Measurements from ENCODE around the gene APPBP2. TPM values are rescaled to one million over a fixed set of nuclear protein-coding genes. Genes with fewer than 3 reads are reported as not detected.

The APPBP2 gene
- total RNA-seq, 1 experiment from 2014 or later = 25.3 TPM

DNA sequence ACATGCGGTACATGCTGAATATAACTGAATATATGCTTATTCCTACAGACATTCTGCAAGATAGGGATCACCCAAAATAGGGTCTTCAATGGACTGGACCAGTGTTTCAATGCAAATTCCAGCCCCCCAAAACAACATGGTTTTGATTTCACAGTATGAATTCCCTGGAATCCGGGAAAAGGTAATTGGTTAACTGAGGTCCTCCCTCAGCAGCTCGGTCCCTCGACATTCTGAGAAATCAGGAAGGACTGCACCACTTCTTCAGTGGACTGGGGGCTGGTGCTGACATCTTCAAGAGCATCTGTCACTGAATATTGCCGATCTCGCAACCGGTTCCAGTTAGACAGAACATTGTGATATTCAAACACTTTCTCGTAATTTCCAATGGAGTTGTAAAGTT, 78.7 kb downstream of the APPBP2 start:
- Histone ChIP-seq H3K4me3 (ENCODE audit: low read depth, low read length) (no peak overlapping the region), H3K4me1 (no peaks in the 10 kb centered on the region), H3K36me3 (ENCODE audit: control insufficient read depth, insufficient read depth, low read length) (no peaks in the 10 kb centered on the region), H3K27me3 (replicated peaks; ENCODE audit: control insufficient read depth, insufficient read depth, low read length) (no peaks in the 10 kb centered on the region), H3K9me3 (no peaks in the 10 kb centered on the region)
- TF ChIP-seq, protein P1, sequence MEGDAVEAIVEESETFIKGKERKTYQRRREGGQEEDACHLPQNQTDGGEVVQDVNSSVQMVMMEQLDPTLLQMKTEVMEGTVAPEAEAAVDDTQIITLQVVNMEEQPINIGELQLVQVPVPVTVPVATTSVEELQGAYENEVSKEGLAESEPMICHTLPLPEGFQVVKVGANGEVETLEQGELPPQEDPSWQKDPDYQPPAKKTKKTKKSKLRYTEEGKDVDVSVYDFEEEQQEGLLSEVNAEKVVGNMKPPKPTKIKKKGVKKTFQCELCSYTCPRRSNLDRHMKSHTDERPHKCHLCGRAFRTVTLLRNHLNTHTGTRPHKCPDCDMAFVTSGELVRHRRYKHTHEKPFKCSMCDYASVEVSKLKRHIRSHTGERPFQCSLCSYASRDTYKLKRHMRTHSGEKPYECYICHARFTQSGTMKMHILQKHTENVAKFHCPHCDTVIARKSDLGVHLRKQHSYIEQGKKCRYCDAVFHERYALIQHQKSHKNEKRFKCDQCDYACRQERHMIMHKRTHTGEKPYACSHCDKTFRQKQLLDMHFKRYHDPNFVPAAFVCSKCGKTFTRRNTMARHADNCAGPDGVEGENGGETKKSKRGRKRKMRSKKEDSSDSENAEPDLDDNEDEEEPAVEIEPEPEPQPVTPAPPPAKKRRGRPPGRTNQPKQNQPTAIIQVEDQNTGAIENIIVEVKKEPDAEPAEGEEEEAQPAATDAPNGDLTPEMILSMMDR (IDR thresholded peaks at IDR 0.05; ENCODE audit: insufficient read depth in 1 of 2, low read depth in 1 of 2, low read length in 1 of 2, severe bottlenecking in 1 of 2, unreplicated experiment in 1 of 2) = no peak
- ChIA-PET CTCF (no interaction called here), POLR2A (no interaction called here)
- Mint-ChIP-seq H3K36me3 (ENCODE audit: insufficient read depth, unreplicated experiment) (peaks cover 43% of the 10 kb centered on the region), H3K9me3 (ENCODE audit: unreplicated experiment) (no peaks in the 10 kb centered on the region), H3K27me3 (ENCODE audit: insufficient read depth, unreplicated experiment) (no peaks in the 10 kb centered on the region), H3K27ac (ENCODE audit: unreplicated experiment) (no peak overlapping the region), H3K4me3 (ENCODE audit: unreplicated experiment) (no peak overlapping the region), H3K4me1 (ENCODE audit: low read depth, unreplicated experiment) (no peaks in the 10 kb centered on the region)
- DNase-seq = no peak
- intact Hi-C loops (cut with micrococcal nuclease; ENCODE audit: unreplicated experiment) = no loop called here
- BruUV-seq (replicated peaks) = no TSS peak

DNA sequence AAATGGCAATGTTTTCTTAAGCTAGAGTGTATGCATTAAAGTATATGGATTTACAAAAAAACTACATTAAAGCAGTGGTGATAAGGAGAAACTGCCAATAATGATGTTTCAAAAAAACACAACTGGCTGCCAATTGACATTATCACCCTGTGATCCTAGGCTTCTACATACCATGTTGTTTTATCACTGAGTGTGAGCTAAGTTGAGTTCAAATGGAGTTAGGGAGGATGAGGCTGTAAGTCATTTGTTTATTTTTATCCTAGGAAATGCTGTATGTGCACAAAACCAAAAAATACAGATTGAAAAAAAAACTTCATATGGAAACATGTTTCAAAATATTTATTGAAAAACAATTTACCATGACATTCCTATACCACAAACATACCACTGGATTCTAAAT, 80.9 kb downstream of the APPBP2 start:
- POLR2A ChIA-PET = no interaction called here

DNA sequence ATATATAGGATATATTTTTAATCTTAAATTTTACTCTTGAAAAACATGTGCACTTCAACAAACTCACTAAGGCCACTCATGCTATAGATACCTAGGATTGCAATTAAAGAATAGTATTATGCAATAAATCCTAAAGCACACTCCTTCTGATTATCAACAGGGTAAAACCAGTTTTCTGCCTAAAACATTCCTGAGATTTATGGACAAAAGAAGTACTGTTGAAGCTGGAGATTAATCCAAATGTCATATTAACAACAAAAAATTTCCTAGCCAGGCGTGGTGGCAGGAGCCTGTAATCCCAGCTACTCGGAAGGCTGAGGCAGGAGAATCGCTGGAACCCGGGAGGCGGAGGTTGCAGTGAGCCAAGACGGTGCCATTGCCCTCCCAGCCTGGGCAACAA, 82.3 kb downstream of the APPBP2 start:
- no peak overlapping the region for H3K27ac Mint-ChIP-seq (ENCODE audit: unreplicated experiment)
- H3K4me1 Mint-ChIP-seq (ENCODE audit: low read depth, unreplicated experiment) = no peaks in the 10 kb centered on the region
- H3K9me3 ChIP-seq = no peaks in the 10 kb centered on the region
- H3K36me3 ChIP-seq (ENCODE audit: control insufficient read depth, insufficient read depth, low read length) = no peaks in the 10 kb centered on the region
- ChIA-PET POLR2A (no interaction called here), CTCF (no interaction called here)
- H3K4me1 ChIP-seq = no peaks in the 10 kb centered on the region
- intact Hi-C loops (cut with micrococcal nuclease; ENCODE audit: unreplicated experiment) = no loop called here
- no peaks in the 10 kb centered on the region for H3K9me3 Mint-ChIP-seq (ENCODE audit: unreplicated experiment)
- H3K27me3 ChIP-seq (replicated peaks; ENCODE audit: control insufficient read depth, insufficient read depth, low read length) = no peaks in the 10 kb centered on the region
- H3K36me3 Mint-ChIP-seq (ENCODE audit: insufficient read depth, unreplicated experiment) = peaks cover 18% of the 10 kb centered on the region
- TF ChIP-seq, protein P1 (IDR thresholded peaks at IDR 0.05; ENCODE audit: insufficient read depth in 1 of 2, low read depth in 1 of 2, low read length in 1 of 2, severe bottlenecking in 1 of 2, unreplicated experiment in 1 of 2) = no peak
- no peaks in the 10 kb centered on the region for H3K27me3 Mint-ChIP-seq (ENCODE audit: insufficient read depth, unreplicated experiment)
- no peak overlapping the region for H3K4me3 ChIP-seq (ENCODE audit: low read depth, low read length)
- DNase-seq = no peak
- BruUV-seq (replicated peaks) = no TSS peak
- no peak overlapping the region for H3K4me3 Mint-ChIP-seq (ENCODE audit: unreplicated experiment)

More for the DNA sequence above, 80.9 kb downstream of the APPBP2 start:
- Mint-ChIP-seq H3K36me3 (ENCODE audit: insufficient read depth, unreplicated experiment) (peaks cover 28% of the 10 kb centered on the region), H3K4me3 (ENCODE audit: unreplicated experiment) (no peak overlapping the region), H3K9me3 (ENCODE audit: unreplicated experiment) (no peaks in the 10 kb centered on the region), H3K27ac (ENCODE audit: unreplicated experiment) (no peak overlapping the region), H3K27me3 (ENCODE audit: insufficient read depth, unreplicated experiment) (no peaks in the 10 kb centered on the region), H3K4me1 (ENCODE audit: low read depth, unreplicated experiment) (no peaks in the 10 kb centered on the region)
- intact Hi-C loops (cut with micrococcal nuclease; ENCODE audit: unreplicated experiment) = no loop called here
- CTCF ChIA-PET = no interaction called here
- Histone ChIP-seq H3K9me3 (no peaks in the 10 kb centered on the region), H3K4me3 (ENCODE audit: low read depth, low read length) (no peak overlapping the region), H3K4me1 (no peaks in the 10 kb centered on the region), H3K36me3 (ENCODE audit: control insufficient read depth, insufficient read depth, low read length) (no peaks in the 10 kb centered on the region), H3K27me3 (replicated peaks; ENCODE audit: control insufficient read depth, insufficient read depth, low read length) (no peaks in the 10 kb centered on the region)
- TF ChIP-seq, protein P1 (IDR thresholded peaks at IDR 0.05; ENCODE audit: insufficient read depth in 1 of 2, low read depth in 1 of 2, low read length in 1 of 2, severe bottlenecking in 1 of 2, unreplicated experiment in 1 of 2) = no peak
- DNase-seq = no peak
- BruUV-seq (replicated peaks) = no TSS peak

Measured in Caco-2 (cell line).